ENCODE data around the gene MPP2.

DNA sequence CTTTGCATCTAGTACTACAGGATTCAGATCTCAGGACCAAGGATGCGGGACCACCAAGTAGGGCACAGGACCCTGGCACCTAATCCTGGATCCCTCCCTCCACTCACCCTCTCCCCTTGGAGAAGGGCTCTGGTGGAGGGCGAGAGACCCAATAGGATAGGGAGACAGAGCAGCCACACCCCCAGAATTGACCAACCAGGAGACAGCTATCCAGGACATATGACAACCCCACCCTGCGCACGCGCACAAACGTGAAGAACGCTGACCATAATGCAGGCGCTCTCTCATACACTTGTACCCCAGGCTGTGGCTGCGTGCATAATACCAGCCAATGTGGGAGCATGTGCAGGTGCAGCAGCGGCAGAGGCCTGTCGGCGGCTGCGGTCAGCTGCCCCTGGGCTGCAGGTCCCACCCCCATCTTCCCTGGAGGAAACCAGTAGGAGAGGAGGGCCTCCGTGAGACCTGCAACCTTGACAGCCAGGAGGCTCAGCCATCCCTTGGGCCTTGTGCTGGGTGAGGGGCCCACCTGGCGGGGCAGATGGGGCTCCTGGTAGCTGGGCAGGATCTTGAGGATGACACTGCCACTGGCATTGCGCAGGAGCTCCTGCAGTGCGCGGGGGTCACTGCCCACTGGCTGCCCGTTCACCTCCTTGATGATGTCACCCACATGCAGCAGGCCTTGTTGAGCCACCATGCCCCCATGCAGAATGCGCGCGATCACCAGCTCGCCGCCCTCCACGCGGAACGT is 25.4 kb downstream of the MPP2 start:
- TF ChIP-seq POLR2A (IDR thresholded peaks at IDR 0.05; ENCODE audit: low read length) (no peak), GATA1 (IDR thresholded peaks at IDR 0.05; ENCODE audit: low read depth, low read length) (no peak)
